ENCODE measurements around the gene HHAT. TPM values are rescaled to one million over a fixed set of nuclear protein-coding genes. Genes with fewer than 3 reads are reported as not detected.

The HHAT gene
- total and polyA plus RNA-seq, 4 experiments from 2014 or later: 4.3 to 6.8 (median 5.8) TPM

GRCh38 chr1:210531475-210532222, 202.9 kb downstream of the HHAT start:
- Mint-ChIP-seq H3K9me3 (no peaks in the 10 kb centered on the region), H3K27ac (no peak overlapping the region), H3K27me3 (no peaks in the 10 kb centered on the region), H3K4me3 (no peak overlapping the region), H3K36me3 (peaks cover 0 to 8% of the 10 kb centered on the region in 2 donors), H3K4me1 (peaks cover 0 to 2% (median 0%) of the 10 kb centered on the region in 4 donors)
- H3K4me3 ChIP-seq (ENCODE audit: low read length in 2 of 2): no peak overlapping the region
- ChIA-PET POLR2A (ENCODE audit: partially characterized antibody) (no interaction called here), CTCF (ENCODE audit: partially characterized antibody) (no interaction called here)
- H3K36me3 ChIP-seq (ENCODE audit: insufficient read depth, low read length): no peaks in the 10 kb centered on the region
- intact Hi-C loops (cut with micrococcal nuclease): no loop called here
- no peaks in the 10 kb centered on the region for H3K9me3 ChIP-seq (ENCODE audit: control insufficient read depth in 1 of 2, low read length in 2 of 2)
- DNase-seq: no peak
- H3K4me1 ChIP-seq (ENCODE audit: insufficient read depth, low read length): no peaks in the 10 kb centered on the region
- no peak overlapping the region for H3K27ac ChIP-seq (ENCODE audit: low read depth, low read length)
- no peaks in the 10 kb centered on the region for H3K27me3 ChIP-seq (ENCODE audit: insufficient read depth, low read length)

DNA sequence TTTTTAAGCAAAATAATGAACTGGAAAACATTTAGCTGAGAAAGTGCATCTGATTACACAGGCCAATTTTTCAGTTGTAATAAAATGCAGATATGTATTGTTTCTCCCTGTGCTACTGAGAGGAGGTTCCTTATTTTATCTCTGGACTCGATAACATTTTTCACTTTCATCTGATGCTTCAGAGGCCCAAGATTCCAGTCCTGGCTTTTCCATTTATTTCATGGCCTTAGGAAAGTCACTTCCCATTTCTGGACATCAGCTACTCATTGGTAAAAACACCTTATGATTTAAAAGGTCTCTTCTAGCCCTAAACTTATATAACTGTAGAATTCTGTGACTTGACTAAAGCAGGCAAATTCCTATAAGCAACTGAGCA, 203.5 kb downstream of the HHAT start:
- H3K9me3 Mint-ChIP-seq: no peaks in the 10 kb centered on the region
- peaks cover 0 to 2% (median 0%) of the 10 kb centered on the region in 4 donors for H3K4me1 Mint-ChIP-seq
- H3K27ac Mint-ChIP-seq: no peak overlapping the region
- ChIA-PET POLR2A (ENCODE audit: partially characterized antibody) (no interaction called here), CTCF (ENCODE audit: partially characterized antibody) (no interaction called here)
- Histone ChIP-seq H3K4me1 (ENCODE audit: insufficient read depth, low read length) (no peaks in the 10 kb centered on the region), H3K9me3 (ENCODE audit: control insufficient read depth in 1 of 2, low read length in 2 of 2) (no peaks in the 10 kb centered on the region), H3K4me3 (ENCODE audit: low read length in 2 of 2) (no peak overlapping the region), H3K27me3 (ENCODE audit: insufficient read depth, low read length) (no peaks in the 10 kb centered on the region), H3K36me3 (ENCODE audit: insufficient read depth, low read length) (no peaks in the 10 kb centered on the region), H3K27ac (ENCODE audit: low read depth, low read length) (no peak overlapping the region)
- no peak overlapping the region for H3K4me3 Mint-ChIP-seq
- intact Hi-C loops (cut with micrococcal nuclease): no loop called here
- peaks cover 0 to 8% of the 10 kb centered on the region in 2 donors for H3K36me3 Mint-ChIP-seq
- DNase-seq: no peak
- no peaks in the 10 kb centered on the region for H3K27me3 Mint-ChIP-seq

- ChIA-PET CTCF (ENCODE audit: partially characterized antibody) (no interaction called here), POLR2A (ENCODE audit: partially characterized antibody) (no interaction called here)
- Mint-ChIP-seq H3K9me3 (no peaks in the 10 kb centered on the region), H3K4me1 (peaks cover 0 to 2% (median 0%) of the 10 kb centered on the region in 4 donors), H3K4me3 (no peak overlapping the region), H3K27me3 (no peaks in the 10 kb centered on the region), H3K27ac (no peak overlapping the region), H3K36me3 (peaks cover 0 to 3% of the 10 kb centered on the region in 2 donors)
- Histone ChIP-seq H3K9me3 (ENCODE audit: control insufficient read depth in 1 of 2, low read length in 2 of 2) (no peaks in the 10 kb centered on the region), H3K4me3 (ENCODE audit: low read length in 2 of 2) (no peak overlapping the region), H3K27me3 (ENCODE audit: insufficient read depth, low read length) (no peaks in the 10 kb centered on the region), H3K27ac (ENCODE audit: low read depth, low read length) (no peak overlapping the region), H3K36me3 (ENCODE audit: insufficient read depth, low read length) (no peaks in the 10 kb centered on the region), H3K4me1 (ENCODE audit: insufficient read depth, low read length) (no peaks in the 10 kb centered on the region)
- DNase-seq: no peak
- intact Hi-C loops (cut with micrococcal nuclease): no loop called here
These were observed 207.1 kb downstream of the HHAT start for GRCh38 chr1:210535761-210536160.

GRCh38 chr1:210536254-210536961, 207.7 kb downstream of the HHAT start:
- intact Hi-C loops (cut with micrococcal nuclease): no loop called here
- Mint-ChIP-seq H3K4me1 (peaks cover 0 to 2% (median 0%) of the 10 kb centered on the region in 4 donors), H3K9me3 (no peaks in the 10 kb centered on the region), H3K27ac (no peak overlapping the region), H3K27me3 (no peaks in the 10 kb centered on the region), H3K4me3 (no peak overlapping the region), H3K36me3 (no peaks in the 10 kb centered on the region)
- H3K4me3 ChIP-seq (ENCODE audit: low read length in 2 of 2): no peak overlapping the region
- ChIA-PET POLR2A (ENCODE audit: partially characterized antibody) (no interaction called here), CTCF (ENCODE audit: partially characterized antibody) (no interaction called here)
- no peak overlapping the region for H3K27ac ChIP-seq (ENCODE audit: low read depth, low read length)
- H3K36me3 ChIP-seq (ENCODE audit: insufficient read depth, low read length): no peaks in the 10 kb centered on the region
- no peaks in the 10 kb centered on the region for H3K9me3 ChIP-seq (ENCODE audit: control insufficient read depth in 1 of 2, low read length in 2 of 2)
- no peaks in the 10 kb centered on the region for H3K4me1 ChIP-seq (ENCODE audit: insufficient read depth, low read length)
- no peak for DNase-seq
- H3K27me3 ChIP-seq (ENCODE audit: insufficient read depth, low read length): no peaks in the 10 kb centered on the region

- no peak overlapping the region for H3K4me3 ChIP-seq (ENCODE audit: low read length in 2 of 2)
- ChIA-PET CTCF (ENCODE audit: partially characterized antibody) (no interaction called here), POLR2A (ENCODE audit: partially characterized antibody) (no interaction called here)
- Mint-ChIP-seq H3K27ac (no peak overlapping the region), H3K27me3 (no peaks in the 10 kb centered on the region), H3K4me3 (no peak overlapping the region), H3K4me1 (peaks cover 0 to 4% (median 1%) of the 10 kb centered on the region in 4 donors), H3K36me3 (no peaks in the 10 kb centered on the region), H3K9me3 (no peaks in the 10 kb centered on the region)
- no peak for DNase-seq
- H3K9me3 ChIP-seq (ENCODE audit: control insufficient read depth in 1 of 2, low read length in 2 of 2): no peaks in the 10 kb centered on the region
- H3K36me3 ChIP-seq (ENCODE audit: insufficient read depth, low read length): no peaks in the 10 kb centered on the region
- no peaks in the 10 kb centered on the region for H3K27me3 ChIP-seq (ENCODE audit: insufficient read depth, low read length)
- no peak overlapping the region for H3K27ac ChIP-seq (ENCODE audit: low read depth, low read length)
- H3K4me1 ChIP-seq (ENCODE audit: insufficient read depth, low read length): no peaks in the 10 kb centered on the region
- intact Hi-C loops (cut with micrococcal nuclease): no loop called here
These were observed 211.6 kb downstream of the HHAT start for GRCh38 chr1:210540288-210540687.

DNA sequence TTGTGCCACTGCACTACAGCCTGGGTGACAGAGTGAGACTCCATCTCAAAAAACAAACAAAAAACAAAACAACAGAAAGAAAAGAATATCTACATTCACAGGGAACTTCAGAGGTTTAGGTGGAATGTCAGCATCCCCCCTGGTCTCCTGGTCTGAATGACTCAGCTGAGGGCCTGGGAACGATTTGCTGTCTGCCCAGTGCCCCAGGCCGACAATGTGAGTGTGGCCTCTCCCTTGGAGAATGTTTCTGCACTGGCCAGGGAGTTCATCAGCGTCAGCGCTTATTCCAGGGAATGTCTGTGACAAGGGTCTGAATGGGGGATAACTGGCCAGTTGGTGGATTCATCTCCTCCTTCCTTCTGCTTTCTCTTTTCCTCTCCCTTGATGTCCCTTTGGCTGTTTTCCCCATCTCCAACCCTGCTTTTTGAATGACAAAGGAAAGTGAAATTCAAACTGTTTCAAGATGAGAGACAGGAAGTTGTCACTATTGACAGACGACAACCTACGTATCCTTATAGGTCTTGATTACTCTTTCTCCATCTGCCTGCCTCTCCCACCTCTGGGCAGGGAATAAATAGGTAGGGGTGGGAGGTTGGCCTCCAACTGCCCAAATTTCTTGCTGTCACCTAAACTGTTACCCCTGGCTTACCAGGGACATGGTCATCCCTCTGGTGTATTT, 213.1 kb downstream of the HHAT start:
- no peak overlapping the region for H3K4me3 ChIP-seq (ENCODE audit: low read length in 2 of 2)
- intact Hi-C loops (cut with micrococcal nuclease): no loop called here
- no peaks in the 10 kb centered on the region for H3K9me3 Mint-ChIP-seq
- no peak overlapping the region for H3K4me3 Mint-ChIP-seq
- no peak overlapping the region for H3K27ac Mint-ChIP-seq
- CTCF ChIA-PET (ENCODE audit: partially characterized antibody): no interaction called here
- no peaks in the 10 kb centered on the region for H3K4me1 ChIP-seq (ENCODE audit: insufficient read depth, low read length)
- POLR2A ChIA-PET (ENCODE audit: partially characterized antibody): no interaction called here
- H3K27me3 ChIP-seq (ENCODE audit: insufficient read depth, low read length): no peaks in the 10 kb centered on the region
- DNase-seq: no peak
- H3K36me3 ChIP-seq (ENCODE audit: insufficient read depth, low read length): no peaks in the 10 kb centered on the region
- H3K36me3 Mint-ChIP-seq: peaks cover 3 to 12% of the 10 kb centered on the region in 2 donors
- no peaks in the 10 kb centered on the region for H3K9me3 ChIP-seq (ENCODE audit: control insufficient read depth in 1 of 2, low read length in 2 of 2)
- H3K27ac ChIP-seq (ENCODE audit: low read depth, low read length): no peak overlapping the region
- H3K27me3 Mint-ChIP-seq: peaks cover 0 to 3% of the 10 kb centered on the region in 2 donors
- peaks cover 0 to 4% (median 1%) of the 10 kb centered on the region in 4 donors for H3K4me1 Mint-ChIP-seq

DNA sequence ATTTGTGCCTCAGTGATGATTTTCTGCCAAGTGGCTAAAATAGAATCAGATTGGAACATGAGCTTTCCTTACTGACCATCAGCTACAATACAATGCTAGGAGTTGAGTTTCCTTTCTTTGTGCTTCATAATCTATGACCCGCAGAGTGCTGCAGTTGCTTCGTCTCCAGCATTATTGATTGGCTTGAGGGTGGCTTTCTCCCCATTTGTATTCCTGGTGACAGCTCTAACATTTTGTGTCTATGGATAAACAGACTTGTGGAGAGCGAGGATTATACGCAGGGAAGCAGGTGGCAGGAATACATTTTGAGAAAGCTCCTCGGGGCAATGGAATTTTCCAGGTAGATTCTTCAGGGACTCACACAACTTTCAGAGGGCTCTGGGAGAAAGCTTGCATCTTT, 223.2 kb downstream of the HHAT start:
- Mint-ChIP-seq H3K27ac (no peak overlapping the region), H3K4me1 (no peaks in the 10 kb centered on the region), H3K36me3 (peaks cover 0 to 3% of the 10 kb centered on the region in 2 donors), H3K27me3 (peaks cover 0 to 2% of the 10 kb centered on the region in 2 donors), H3K4me3 (no peak overlapping the region), H3K9me3 (no peaks in the 10 kb centered on the region)
- Histone ChIP-seq H3K36me3 (ENCODE audit: insufficient read depth, low read length) (no peaks in the 10 kb centered on the region), H3K4me3 (ENCODE audit: low read length in 2 of 2) (no peak overlapping the region), H3K9me3 (ENCODE audit: control insufficient read depth in 1 of 2, low read length in 2 of 2) (no peaks in the 10 kb centered on the region), H3K27ac (ENCODE audit: low read depth, low read length) (no peak overlapping the region), H3K4me1 (ENCODE audit: insufficient read depth, low read length) (no peaks in the 10 kb centered on the region), H3K27me3 (ENCODE audit: insufficient read depth, low read length) (no peaks in the 10 kb centered on the region)
- no peak for DNase-seq
- POLR2A ChIA-PET (ENCODE audit: partially characterized antibody): no interaction called here
- intact Hi-C loops (cut with micrococcal nuclease): no loop called here
- CTCF ChIA-PET (ENCODE audit: partially characterized antibody): no interaction called here

All from CD4-positive, alpha-beta memory T cell (primary cell).